ENCODE results near the gene CDS2.

Gene CDS2

DNA sequence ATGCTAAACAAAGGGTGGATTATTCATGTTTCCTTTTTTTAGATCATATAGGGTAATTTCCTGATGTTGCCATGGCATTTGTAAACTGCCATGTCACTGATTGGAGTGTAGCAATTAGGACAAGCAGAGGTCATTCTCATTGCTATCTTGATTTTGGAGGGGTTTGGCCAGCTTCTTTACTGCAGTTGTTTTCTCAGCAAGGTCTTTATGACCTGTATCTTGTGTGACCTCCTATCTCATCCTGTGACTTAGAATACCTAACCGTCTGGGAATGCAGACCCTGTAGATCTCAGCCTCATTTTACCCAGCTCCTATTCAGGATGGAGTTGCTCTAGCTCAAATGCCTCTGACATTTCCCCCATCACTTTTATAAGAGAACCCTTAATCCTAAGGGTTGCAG is 53.6 kb downstream of the CDS2 start:
- H3K56ac ChIP-seq (ENCODE audit: low read length): no peak overlapping the region
- no peak overlapping the region for H3K23ac ChIP-seq (ENCODE audit: low read length)
- no peaks in the 10 kb centered on the region for H3K27me3 ChIP-seq (ENCODE audit: insufficient read depth, low read length, poor library complexity)
- H3K4me3 ChIP-seq (ENCODE audit: low read length): no peak overlapping the region
- DNase-seq: peak; percentile 92
- H2BK120ac ChIP-seq (ENCODE audit: low read depth, low read length): no peak overlapping the region
- H4K5ac ChIP-seq (ENCODE audit: low read length): no peak overlapping the region
- H2BK5ac ChIP-seq (ENCODE audit: low read length): no peak overlapping the region
- H3K4ac ChIP-seq (ENCODE audit: low read depth, low read length): no peak overlapping the region
- H2BK15ac ChIP-seq (replicated peaks; ENCODE audit: low read depth): no peak overlapping the region
- H3K4me2 ChIP-seq (ENCODE audit: low read length): no peak overlapping the region
- WGBS (ENCODE audit: extremely low coverage, insufficient coverage, low lambda C conversion rate): no CpG with 5 or more reads among the region's 1 CpG
- no peak overlapping the region for H3K9ac ChIP-seq (ENCODE audit: low read length)
- no peak overlapping the region for H2AK5ac ChIP-seq (ENCODE audit: low read length)
- H3K18ac ChIP-seq (ENCODE audit: low read length): no peak overlapping the region
- peak overlapping the region; percentile 43 for H3K27ac ChIP-seq (ENCODE audit: low read depth, low read length)
- H3K79me2 ChIP-seq (ENCODE audit: control insufficient read depth, insufficient read depth, low read length): no peaks in the 10 kb centered on the region
- no peaks in the 10 kb centered on the region for H3K4me1 ChIP-seq (ENCODE audit: control insufficient read depth, low read depth, low read length)
- H3K79me1 ChIP-seq (ENCODE audit: low read length): no peaks in the 10 kb centered on the region
- H4K8ac ChIP-seq (ENCODE audit: low read depth, low read length): no peak overlapping the region
- no peaks in the 10 kb centered on the region for H3K36me3 ChIP-seq (ENCODE audit: control insufficient read depth, insufficient read depth, low read length)

DNA sequence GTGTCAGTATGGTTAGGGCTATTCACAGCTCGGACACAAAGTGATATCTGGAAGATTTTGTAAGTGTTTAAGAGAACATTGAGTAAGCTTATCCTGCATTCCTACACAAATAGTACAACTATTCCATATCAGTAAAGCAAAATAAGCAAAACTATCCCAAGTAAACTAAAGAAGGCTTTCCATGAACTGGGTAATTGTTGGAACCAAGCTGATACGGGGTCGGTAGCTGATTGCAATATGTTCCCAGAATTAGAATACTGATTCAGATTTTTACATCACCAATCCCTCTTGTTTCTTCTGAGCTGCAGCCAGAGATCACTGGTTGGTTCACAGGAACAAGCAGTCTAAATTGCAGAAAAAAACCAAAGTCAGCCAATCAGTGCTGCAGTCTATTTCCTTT is 54.1 kb downstream of the CDS2 start:
- Histone ChIP-seq H3K79me2 (ENCODE audit: control insufficient read depth, insufficient read depth, low read length) (no peaks in the 10 kb centered on the region), H4K8ac (ENCODE audit: low read depth, low read length) (no peak overlapping the region), H3K36me3 (ENCODE audit: control insufficient read depth, insufficient read depth, low read length) (no peaks in the 10 kb centered on the region), H3K27me3 (ENCODE audit: insufficient read depth, low read length, poor library complexity) (no peaks in the 10 kb centered on the region), H4K5ac (ENCODE audit: low read length) (no peak overlapping the region), H3K4me2 (ENCODE audit: low read length) (no peak overlapping the region), H3K27ac (ENCODE audit: low read depth, low read length) (peak overlapping the region; percentile 43), H2AK5ac (ENCODE audit: low read length) (no peak overlapping the region), H3K79me1 (ENCODE audit: low read length) (no peaks in the 10 kb centered on the region), H3K4ac (ENCODE audit: low read depth, low read length) (peak overlapping the region; percentile 8), H3K56ac (ENCODE audit: low read length) (no peak overlapping the region), H3K4me3 (ENCODE audit: low read length) (no peak overlapping the region), H2BK15ac (replicated peaks; ENCODE audit: low read depth) (no peak overlapping the region), H2BK120ac (ENCODE audit: low read depth, low read length) (no peak overlapping the region), H2BK5ac (ENCODE audit: low read length) (no peak overlapping the region), H3K23ac (ENCODE audit: low read length) (no peak overlapping the region), H3K9ac (ENCODE audit: low read length) (no peak overlapping the region), H3K18ac (ENCODE audit: low read length) (no peak overlapping the region), H3K4me1 (ENCODE audit: control insufficient read depth, low read depth, low read length) (no peaks in the 10 kb centered on the region)
- WGBS (ENCODE audit: extremely low coverage, insufficient coverage, low lambda C conversion rate): no CpG with 5 or more reads among the region's 3 CpGs
- DNase-seq: no peak

DNA sequence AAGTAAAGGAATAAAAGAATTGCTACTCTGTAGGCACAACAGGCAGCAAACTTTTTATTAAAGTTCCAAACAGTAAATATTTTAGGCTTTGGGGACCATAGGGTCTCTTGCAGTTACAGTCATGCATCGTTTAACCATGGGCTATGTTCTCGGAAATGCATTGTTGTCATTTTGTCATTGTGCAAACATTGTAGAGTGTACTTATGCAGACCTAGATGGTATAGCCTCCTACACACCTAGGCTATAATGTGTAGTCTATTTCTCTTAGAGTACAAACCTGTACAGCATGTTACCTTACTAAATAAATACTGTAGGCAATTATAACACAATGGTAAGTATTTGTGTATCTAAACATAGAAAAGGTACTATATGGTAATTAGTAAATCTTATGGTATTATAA is 54.7 kb downstream of the CDS2 start:
- WGBS (ENCODE audit: extremely low coverage, insufficient coverage, low lambda C conversion rate): no CpG with 5 or more reads among the region's 2 CpGs
- H3K36me3 ChIP-seq (ENCODE audit: control insufficient read depth, insufficient read depth, low read length): no peaks in the 10 kb centered on the region
- H3K27ac ChIP-seq (ENCODE audit: low read depth, low read length): no peak overlapping the region

DNA sequence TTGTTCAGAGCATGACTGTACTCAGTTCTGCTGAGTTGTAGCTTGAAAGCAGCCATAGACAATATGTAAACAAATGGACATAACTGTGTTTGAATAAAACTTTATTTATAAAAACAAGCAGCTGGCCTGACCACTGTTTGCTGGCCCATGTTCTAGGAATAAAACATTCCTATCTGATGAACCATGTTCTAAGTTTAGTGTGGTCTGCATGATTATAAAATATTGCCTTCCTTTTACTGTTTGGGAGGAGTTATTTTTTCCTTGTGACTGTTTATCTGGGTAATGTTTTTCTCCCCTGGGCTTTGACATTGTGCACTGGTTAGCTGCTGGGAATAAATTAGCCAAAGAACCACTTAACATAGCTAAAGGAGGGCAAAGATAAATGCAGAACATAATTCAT is 55.1 kb downstream of the CDS2 start:
- H2BK5ac ChIP-seq (ENCODE audit: low read length): no peak overlapping the region
- no peaks in the 10 kb centered on the region for H3K79me2 ChIP-seq (ENCODE audit: control insufficient read depth, insufficient read depth, low read length)
- H3K18ac ChIP-seq (ENCODE audit: low read length): no peak overlapping the region
- no peak overlapping the region for H3K56ac ChIP-seq (ENCODE audit: low read length)
- no peak overlapping the region for H2AK5ac ChIP-seq (ENCODE audit: low read length)
- no peak overlapping the region for H3K23ac ChIP-seq (ENCODE audit: low read length)
- no peak overlapping the region for H3K27ac ChIP-seq (ENCODE audit: low read depth, low read length)
- H3K4me2 ChIP-seq (ENCODE audit: low read length): no peak overlapping the region
- H4K5ac ChIP-seq (ENCODE audit: low read length): no peak overlapping the region
- no peak overlapping the region for H3K4ac ChIP-seq (ENCODE audit: low read depth, low read length)
- H3K27me3 ChIP-seq (ENCODE audit: insufficient read depth, low read length, poor library complexity): no peaks in the 10 kb centered on the region
- no peak overlapping the region for H4K8ac ChIP-seq (ENCODE audit: low read depth, low read length)
- H3K79me1 ChIP-seq (ENCODE audit: low read length): no peaks in the 10 kb centered on the region
- H3K9ac ChIP-seq (ENCODE audit: low read length): no peak overlapping the region
- H3K4me3 ChIP-seq (ENCODE audit: low read length): no peak overlapping the region
- no peaks in the 10 kb centered on the region for H3K4me1 ChIP-seq (ENCODE audit: control insufficient read depth, low read depth, low read length)
- no peak overlapping the region for H2BK15ac ChIP-seq (replicated peaks; ENCODE audit: low read depth)
- H3K36me3 ChIP-seq (ENCODE audit: control insufficient read depth, insufficient read depth, low read length): no peaks in the 10 kb centered on the region
- H2BK120ac ChIP-seq (ENCODE audit: low read depth, low read length): no peak overlapping the region
- DNase-seq: no peak

More for the DNA sequence above, 54.7 kb downstream of the CDS2 start:
- Histone ChIP-seq H3K4me2 (ENCODE audit: low read length) (no peak overlapping the region), H3K9ac (ENCODE audit: low read length) (no peak overlapping the region), H3K79me1 (ENCODE audit: low read length) (no peaks in the 10 kb centered on the region), H4K5ac (ENCODE audit: low read length) (no peak overlapping the region), H3K4me3 (ENCODE audit: low read length) (no peak overlapping the region), H2BK120ac (ENCODE audit: low read depth, low read length) (no peak overlapping the region), H3K4ac (ENCODE audit: low read depth, low read length) (no peak overlapping the region), H3K56ac (ENCODE audit: low read length) (no peak overlapping the region), H2BK15ac (replicated peaks; ENCODE audit: low read depth) (no peak overlapping the region), H3K79me2 (ENCODE audit: control insufficient read depth, insufficient read depth, low read length) (no peaks in the 10 kb centered on the region), H2BK5ac (ENCODE audit: low read length) (no peak overlapping the region), H3K18ac (ENCODE audit: low read length) (no peak overlapping the region), H4K8ac (ENCODE audit: low read depth, low read length) (no peak overlapping the region), H3K4me1 (ENCODE audit: control insufficient read depth, low read depth, low read length) (no peaks in the 10 kb centered on the region), H3K27me3 (ENCODE audit: insufficient read depth, low read length, poor library complexity) (no peaks in the 10 kb centered on the region), H2AK5ac (ENCODE audit: low read length) (no peak overlapping the region), H3K23ac (ENCODE audit: low read length) (no peak overlapping the region)
- DNase-seq: no peak

GRCh38 chr20:5182615-5183254 is 55.9 kb downstream of the CDS2 start:
- Histone ChIP-seq H2BK120ac (ENCODE audit: low read depth, low read length) (no peak overlapping the region), H4K5ac (ENCODE audit: low read length) (no peak overlapping the region), H4K8ac (ENCODE audit: low read depth, low read length) (no peak overlapping the region), H2BK5ac (ENCODE audit: low read length) (no peak overlapping the region), H3K4me3 (ENCODE audit: low read length) (no peak overlapping the region), H3K18ac (ENCODE audit: low read length) (no peak overlapping the region), H2BK15ac (replicated peaks; ENCODE audit: low read depth) (no peak overlapping the region), H3K56ac (ENCODE audit: low read length) (no peak overlapping the region), H3K4me2 (ENCODE audit: low read length) (no peak overlapping the region), H2AK5ac (ENCODE audit: low read length) (no peak overlapping the region), H3K36me3 (ENCODE audit: control insufficient read depth, insufficient read depth, low read length) (no peaks in the 10 kb centered on the region), H3K27ac (ENCODE audit: low read depth, low read length) (no peak overlapping the region), H3K4ac (ENCODE audit: low read depth, low read length) (no peak overlapping the region), H3K79me2 (ENCODE audit: control insufficient read depth, insufficient read depth, low read length) (no peaks in the 10 kb centered on the region), H3K4me1 (ENCODE audit: control insufficient read depth, low read depth, low read length) (no peaks in the 10 kb centered on the region), H3K9ac (ENCODE audit: low read length) (no peak overlapping the region), H3K23ac (ENCODE audit: low read length) (no peak overlapping the region), H3K79me1 (ENCODE audit: low read length) (no peaks in the 10 kb centered on the region), H3K27me3 (ENCODE audit: insufficient read depth, low read length, poor library complexity) (no peaks in the 10 kb centered on the region)
- WGBS (ENCODE audit: extremely low coverage, insufficient coverage, low lambda C conversion rate): no CpG with 5 or more reads among the region's 2 CpGs
- DNase-seq: no peak

DNA sequence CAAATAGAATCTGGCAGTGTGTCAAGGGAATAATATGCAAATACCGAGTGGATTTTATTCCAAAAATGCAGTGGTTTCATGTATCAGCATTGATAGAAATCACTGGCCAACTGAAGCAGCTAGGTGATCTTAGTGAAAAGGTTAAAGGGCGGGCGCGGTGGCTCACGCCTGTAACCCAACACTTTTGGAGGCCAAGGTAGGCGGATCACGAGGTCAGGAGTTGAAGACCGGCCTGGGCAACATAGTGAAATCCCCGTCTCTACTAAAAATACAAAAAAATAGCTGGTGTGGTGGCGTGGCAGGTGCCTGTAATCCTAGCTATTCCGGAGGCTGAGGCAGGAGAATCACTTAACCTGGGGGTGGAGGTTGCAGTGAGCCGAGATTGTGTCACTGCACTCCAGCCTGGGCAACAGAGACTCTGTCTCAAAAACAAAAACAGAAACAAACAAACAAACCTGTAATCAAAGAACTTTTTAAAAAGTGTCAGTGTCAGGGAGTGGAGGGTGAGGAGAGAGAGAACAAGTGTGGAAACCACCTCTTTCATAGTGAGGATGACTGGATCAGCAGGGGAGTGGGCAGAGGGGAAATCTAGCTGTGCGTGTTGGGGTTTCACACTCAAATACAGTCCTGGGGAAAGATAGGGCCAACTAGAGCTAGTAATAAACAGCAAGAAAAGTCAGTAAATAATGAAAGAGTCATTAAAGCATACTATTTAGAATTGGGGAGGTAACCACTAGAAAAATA is 57.1 kb downstream of the CDS2 start:
- Histone ChIP-seq H3K4me3 (ENCODE audit: low read length) (no peak overlapping the region), H3K4ac (ENCODE audit: low read depth, low read length) (no peak overlapping the region), H3K27me3 (ENCODE audit: insufficient read depth, low read length, poor library complexity) (no peaks in the 10 kb centered on the region), H3K36me3 (ENCODE audit: control insufficient read depth, insufficient read depth, low read length) (peaks cover 1% of the 10 kb centered on the region), H2BK120ac (ENCODE audit: low read depth, low read length) (no peak overlapping the region), H3K23ac (ENCODE audit: low read length) (no peak overlapping the region), H3K79me2 (ENCODE audit: control insufficient read depth, insufficient read depth, low read length) (no peaks in the 10 kb centered on the region), H3K27ac (ENCODE audit: low read depth, low read length) (no peak overlapping the region), H3K79me1 (ENCODE audit: low read length) (no peaks in the 10 kb centered on the region), H2AK5ac (ENCODE audit: low read length) (no peak overlapping the region), H3K18ac (ENCODE audit: low read length) (no peak overlapping the region), H3K9ac (ENCODE audit: low read length) (no peak overlapping the region), H3K56ac (ENCODE audit: low read length) (no peak overlapping the region), H4K5ac (ENCODE audit: low read length) (no peak overlapping the region), H3K4me1 (ENCODE audit: control insufficient read depth, low read depth, low read length) (no peaks in the 10 kb centered on the region), H4K8ac (ENCODE audit: low read depth, low read length) (no peak overlapping the region), H2BK5ac (ENCODE audit: low read length) (no peak overlapping the region), H3K4me2 (ENCODE audit: low read length) (no peak overlapping the region), H2BK15ac (replicated peaks; ENCODE audit: low read depth) (no peak overlapping the region)
- no peak for DNase-seq
- no CpG with 5 or more reads among the region's 13 CpGs for WGBS (ENCODE audit: extremely low coverage, insufficient coverage, low lambda C conversion rate)
